Measurements from ENCODE around the gene PGLYRP3. TPM values are rescaled to one million over a fixed set of nuclear protein-coding genes. Genes with fewer than 3 reads are reported as not detected.

The PGLYRP3 gene
- total RNA-seq, 2 experiments from 2014 or later = not detected

GRCh38 chr1:153251562-153251961 is 61.2 kb downstream of the PGLYRP3 start:
- Mint-ChIP-seq H3K9me3 (no peaks in the 10 kb centered on the region), H3K4me3 (no peak overlapping the region), H3K27me3 (peaks cover 2% of the 10 kb centered on the region), H3K36me3 (no peaks in the 10 kb centered on the region), H3K4me1 (peaks cover 4% of the 10 kb centered on the region), H3K27ac (no peak overlapping the region)
- DNase-seq (no peak), ATAC-seq (ENCODE audit: low read depth) (no peak)
- POLR2A ChIA-PET = no interaction called here

- ATAC-seq (ENCODE audit: low read depth) (no peak), DNase-seq (no peak)
- H3K36me3 Mint-ChIP-seq = no peaks in the 10 kb centered on the region
- peaks cover 2% of the 10 kb centered on the region for H3K27me3 Mint-ChIP-seq
- H3K27ac Mint-ChIP-seq = no peak overlapping the region
- POLR2A ChIA-PET = no interaction called here
- H3K4me1 Mint-ChIP-seq = peaks cover 4% of the 10 kb centered on the region
- H3K4me3 Mint-ChIP-seq = no peak overlapping the region
- H3K9me3 Mint-ChIP-seq = no peaks in the 10 kb centered on the region
These were observed 61.7 kb downstream of the PGLYRP3 start for GRCh38 chr1:153251087-153251486.

- Mint-ChIP-seq H3K27me3 (peaks cover 2% of the 10 kb centered on the region), H3K4me3 (no peak overlapping the region), H3K27ac (no peak overlapping the region), H3K9me3 (no peaks in the 10 kb centered on the region), H3K36me3 (no peaks in the 10 kb centered on the region), H3K4me1 (peaks cover 4% of the 10 kb centered on the region)
- POLR2A ChIA-PET = no interaction called here
- no peak for DNase-seq
- no peak for ATAC-seq (ENCODE audit: low read depth)
These were observed 62.6 kb downstream of the PGLYRP3 start for GRCh38 chr1:153250166-153250565.

GRCh38 chr1:153248176-153248879 is 64.4 kb downstream of the PGLYRP3 start:
- peaks cover 3% of the 10 kb centered on the region for H3K9me3 Mint-ChIP-seq
- H3K4me3 Mint-ChIP-seq = no peak overlapping the region
- ATAC-seq (ENCODE audit: low read depth) (no peak), DNase-seq (no peak)
- H3K4me1 Mint-ChIP-seq = no peaks in the 10 kb centered on the region
- no peak overlapping the region for H3K27ac Mint-ChIP-seq
- peaks cover 2% of the 10 kb centered on the region for H3K27me3 Mint-ChIP-seq
- H3K36me3 Mint-ChIP-seq = no peaks in the 10 kb centered on the region
- POLR2A ChIA-PET = no interaction called here

Other genes with a start within 250 kb of the PGLYRP3 start
- gene SPRR2B, start 241.3 kb downstream of the PGLYRP3 start, total RNA-seq = not detected
- not detected for gene SPRR2E, start 218.4 kb downstream of the PGLYRP3 start, total RNA-seq
- gene SPRR2F, start 199.4 kb downstream of the PGLYRP3 start, total RNA-seq = not detected
- gene SPRR2G, start 162.1 kb downstream of the PGLYRP3 start, total RNA-seq = not detected
- gene LELP1, start 109.5 kb downstream of the PGLYRP3 start, total RNA-seq = not detected
- gene PRR9, start 95.4 kb downstream of the PGLYRP3 start, total RNA-seq = not detected
- not detected for gene LORICRIN, start 53.3 kb downstream of the PGLYRP3 start, total RNA-seq
- gene PGLYRP4, start 35.9 kb upstream of the PGLYRP3 start, total RNA-seq = not detected
- gene S100A9, start 44.9 kb upstream of the PGLYRP3 start, total RNA-seq = 1 to 10 TPM; 4.5 to 4.8 TPM
- not detected for gene S100A12, start 62.7 kb upstream of the PGLYRP3 start, total RNA-seq
- gene S100A8, start 78.1 kb upstream of the PGLYRP3 start, total RNA-seq = 1 to 10 TPM in 1 of 2 experiments, under 1 TPM in 1; 0.94 to 1.2 TPM
- not detected for gene S100A7A, start 103.6 kb upstream of the PGLYRP3 start, total RNA-seq
- gene S100A7, start 147.7 kb upstream of the PGLYRP3 start, total RNA-seq = not detected
- gene S100A6, start 223.0 kb upstream of the PGLYRP3 start, total RNA-seq = 100 to 1,000 TPM; 365 to 373 TPM
- gene S100A5, start 228.0 kb upstream of the PGLYRP3 start, total RNA-seq = 1 to 10 TPM; 2.2 to 2.7 TPM
- gene S100A4, start 232.9 kb upstream of the PGLYRP3 start, total RNA-seq = 100 to 1,000 TPM; 385 to 394 TPM
- gene S100A3, start 236.3 kb upstream of the PGLYRP3 start, total RNA-seq = not detected

Measured in activated naive CD8-positive, alpha-beta T cell treated with anti-CD3 and anti-CD28 coated beads, Interleukin-2, amount 10 ng/mL, durations not matched to agents 7 days and 5 days (primary cell).